Measurements from ENCODE around the gene STK11.
"Not testable (repeated sequence)": the region's sequence is repeated elsewhere in the genome, so short reads cannot be mapped to it uniquely, and the experiment has no call there.

STK11 gene

DNA sequence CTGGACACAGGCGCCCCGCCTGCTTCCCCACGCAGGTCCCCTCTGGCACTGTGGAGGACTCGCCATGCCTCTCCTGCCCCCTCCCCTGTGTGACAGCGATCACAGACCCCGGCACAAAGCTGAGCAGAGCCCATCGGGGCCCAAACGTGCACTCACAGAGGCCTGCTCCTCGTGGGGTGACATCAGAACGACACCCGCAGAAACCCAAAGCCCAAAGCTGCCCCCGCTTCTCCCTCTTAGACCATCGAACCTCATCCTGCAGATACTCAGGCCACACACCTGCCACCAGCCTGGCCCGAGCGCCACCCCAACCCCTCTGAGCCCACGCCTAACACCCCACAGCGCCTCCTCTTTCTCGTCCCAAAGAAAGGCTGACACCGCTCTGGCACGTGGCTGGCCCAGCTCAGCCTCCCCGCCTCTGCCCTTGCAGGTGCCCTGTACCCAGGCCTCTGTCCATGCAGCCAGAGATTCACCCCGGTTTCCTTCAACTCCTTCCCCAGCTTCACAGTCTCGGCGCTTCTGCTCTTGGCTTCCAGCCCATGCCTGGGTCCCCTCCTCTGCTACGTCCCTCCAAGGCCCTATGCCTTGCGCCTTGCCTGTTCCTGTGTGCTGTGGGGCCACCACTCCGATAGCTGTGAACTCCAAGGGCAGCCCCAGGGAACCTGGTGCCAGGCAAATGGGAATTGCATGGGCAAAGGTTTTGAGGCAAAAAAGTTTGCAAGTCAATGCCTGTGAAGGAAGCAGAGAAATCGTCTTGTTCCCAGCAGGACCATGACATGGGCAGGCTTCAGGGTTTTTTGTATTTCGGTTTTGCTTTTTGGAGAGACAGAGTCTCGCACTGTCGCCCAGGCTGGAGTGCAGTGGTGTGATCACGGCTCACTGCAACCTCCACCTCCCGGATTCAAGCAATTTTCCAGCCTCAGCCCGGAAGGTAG, 33.1 kb downstream of the STK11 start:
- no peak for DNase-seq

DNA sequence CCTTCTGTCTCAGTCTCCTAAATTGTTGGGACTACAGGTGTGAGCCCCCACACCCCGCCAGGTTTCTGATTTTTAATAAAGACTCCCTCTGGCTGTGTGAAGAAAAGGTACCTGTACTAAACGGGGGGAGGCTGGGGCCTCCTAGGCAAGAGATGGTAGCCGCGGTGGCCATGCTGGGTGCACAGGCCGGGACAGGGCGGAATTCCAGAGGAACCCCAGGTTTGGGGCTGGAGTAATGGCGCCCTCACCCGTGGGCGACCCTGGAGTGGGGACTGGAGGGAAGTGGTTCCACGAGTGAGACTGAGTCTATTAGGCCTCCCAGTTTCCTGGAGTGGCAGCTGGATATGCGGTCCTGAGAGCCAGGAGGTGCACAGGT, 33.8 kb downstream of the STK11 start:
- DNase-seq: no peak

DNA sequence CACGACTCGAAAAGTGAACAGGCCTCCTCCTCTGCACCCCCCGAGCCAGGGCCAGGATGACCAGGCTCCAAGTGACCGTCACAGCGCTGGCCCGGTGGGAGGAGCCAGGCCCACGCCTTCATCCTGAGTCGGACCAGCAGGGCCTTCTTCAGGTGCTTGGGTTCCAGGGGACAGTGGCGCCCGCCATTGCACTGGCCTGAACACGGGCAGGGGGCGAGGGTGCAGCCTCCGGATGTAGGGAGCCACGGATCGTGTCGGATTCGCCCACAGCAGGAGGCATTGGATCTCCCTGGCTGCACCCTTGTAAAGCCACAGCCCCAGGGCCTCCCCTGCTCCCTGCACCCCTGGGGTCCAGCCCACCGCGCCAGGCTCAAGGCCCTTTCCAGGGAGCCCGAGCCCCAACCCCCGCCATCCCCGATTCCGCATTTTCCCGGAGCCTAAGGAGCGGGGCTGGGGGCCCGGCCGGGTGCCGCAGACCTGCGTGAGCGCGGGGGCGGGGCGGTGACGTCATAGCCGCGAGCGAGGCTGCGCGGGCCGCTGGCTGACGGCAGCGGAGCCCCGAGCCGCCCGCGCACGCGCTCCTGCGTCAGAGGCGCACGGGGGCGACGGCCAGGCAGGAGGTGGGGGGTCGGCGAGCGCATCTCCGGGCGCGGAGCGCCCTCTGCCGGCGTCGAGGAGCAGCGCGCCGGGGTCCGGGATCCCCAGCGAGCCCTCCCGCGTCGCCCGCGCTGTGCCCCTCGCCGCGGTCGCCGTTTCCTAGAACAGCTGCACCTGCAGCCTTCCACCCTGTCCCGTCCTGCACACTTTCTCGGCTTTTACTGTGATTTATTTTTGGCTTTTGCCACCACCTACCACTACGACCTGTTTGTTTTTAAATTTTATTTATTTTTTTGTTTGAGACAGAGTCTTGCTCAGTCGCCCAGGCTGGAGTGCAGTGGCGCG, 34.5 kb downstream of the STK11 start:
- DNase-seq: peak; percentile 92

DNA sequence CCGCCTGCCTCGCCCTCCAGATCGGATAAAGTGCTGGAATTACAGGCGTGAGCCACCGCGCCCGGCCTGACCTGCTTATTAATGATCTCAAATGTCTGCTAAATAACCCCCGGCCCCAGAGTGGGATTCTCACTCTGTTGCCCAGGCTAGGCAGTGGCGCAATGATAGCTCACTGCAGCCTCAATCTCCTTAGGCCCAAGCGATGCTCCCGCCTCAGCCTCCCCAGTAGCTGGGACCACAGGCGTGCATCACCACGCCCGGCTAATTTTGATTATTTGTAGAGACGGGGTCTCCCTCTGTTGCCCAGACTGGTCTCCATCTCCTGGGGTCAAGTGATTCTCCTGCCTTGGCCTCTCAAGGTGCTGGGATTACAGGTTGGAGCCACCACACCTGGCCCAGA, 35.3 kb downstream of the STK11 start:
- DNase-seq: no peak

DNA sequence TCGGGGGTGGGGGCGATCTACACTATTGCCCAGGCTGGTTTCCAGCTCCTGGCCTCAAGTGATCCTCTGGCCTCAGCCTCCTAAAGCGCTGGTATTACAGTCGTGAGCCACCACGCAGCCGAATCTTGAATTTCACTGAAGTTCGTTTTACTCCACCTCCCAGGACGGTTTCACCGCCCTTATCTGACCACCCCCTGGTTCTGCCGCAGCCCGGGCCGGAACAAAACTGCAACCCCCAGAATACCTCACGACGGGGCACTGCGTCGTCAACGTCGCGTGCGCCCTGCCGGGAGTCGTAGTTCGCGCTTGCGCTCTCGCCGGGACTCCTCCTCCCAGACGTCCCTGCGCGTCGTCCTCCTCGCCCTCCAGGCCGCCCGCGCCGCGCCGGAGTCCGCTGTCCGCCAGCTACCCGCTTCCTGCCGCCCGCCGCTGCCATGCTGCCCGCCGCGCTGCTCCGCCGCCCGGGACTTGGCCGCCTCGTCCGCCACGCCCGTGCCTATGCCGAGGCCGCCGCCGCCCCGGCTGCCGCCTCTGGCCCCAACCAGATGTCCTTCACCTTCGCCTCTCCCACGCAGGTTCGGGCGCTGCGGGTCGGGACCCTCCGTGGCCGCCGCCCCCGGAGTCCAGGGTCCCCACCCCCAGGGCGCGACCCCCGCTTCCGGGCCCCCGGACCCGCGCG, 36.0 kb downstream of the STK11 start, which contains the start of gene ATP5F1D:
ATP5F1D (plus strand) TSS at position 335 of the 679 bp plus-strand sequence; CDS start at position 435, 100 bp downstream.
- DNase-seq: peak; percentile 95

DNA sequence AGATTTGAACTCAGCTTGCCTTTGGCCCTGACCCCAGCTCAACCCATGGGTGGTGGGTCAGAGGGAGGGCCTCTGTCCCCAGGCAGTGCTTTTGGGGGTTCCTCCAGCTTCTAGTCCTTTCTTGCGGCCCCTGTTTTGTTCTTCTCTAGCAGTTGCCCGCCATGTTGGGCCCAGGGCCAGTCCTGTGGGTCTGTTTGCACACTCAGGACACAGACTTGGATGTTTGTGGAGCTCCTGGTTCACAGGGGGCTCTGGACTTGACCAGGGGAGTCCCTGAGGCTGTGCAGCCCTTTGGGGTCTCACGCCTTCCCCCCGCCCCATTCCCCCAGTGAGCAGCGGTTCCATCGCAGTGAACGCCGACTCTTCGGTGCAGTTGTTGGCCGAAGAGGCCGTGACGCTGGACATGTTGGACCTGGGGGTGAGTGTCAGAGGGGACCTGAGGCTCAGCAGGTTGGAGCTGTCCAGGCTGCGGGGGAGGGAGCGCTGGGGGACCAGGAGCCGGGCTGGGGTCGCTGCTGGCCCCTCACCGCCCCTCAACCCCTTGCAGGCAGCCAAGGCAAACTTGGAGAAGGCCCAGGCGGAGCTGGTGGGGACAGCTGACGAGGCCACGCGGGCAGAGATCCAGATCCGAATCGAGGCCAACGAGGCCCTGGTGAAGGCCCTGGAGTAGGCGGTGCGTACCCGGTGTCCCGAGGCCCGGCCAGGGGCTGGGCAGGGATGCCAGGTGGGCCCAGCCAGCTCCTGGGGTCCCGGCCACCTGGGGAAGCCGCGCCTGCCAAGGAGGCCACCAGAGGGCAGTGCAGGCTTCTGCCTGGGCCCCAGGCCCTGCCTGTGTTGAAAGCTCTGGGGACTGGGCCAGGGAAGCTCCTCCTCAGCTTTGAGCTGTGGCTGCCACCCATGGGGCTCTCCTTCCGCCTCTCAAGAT, 38.5 kb downstream of the STK11 start:
- DNase-seq: peak; percentile 86

DNA sequence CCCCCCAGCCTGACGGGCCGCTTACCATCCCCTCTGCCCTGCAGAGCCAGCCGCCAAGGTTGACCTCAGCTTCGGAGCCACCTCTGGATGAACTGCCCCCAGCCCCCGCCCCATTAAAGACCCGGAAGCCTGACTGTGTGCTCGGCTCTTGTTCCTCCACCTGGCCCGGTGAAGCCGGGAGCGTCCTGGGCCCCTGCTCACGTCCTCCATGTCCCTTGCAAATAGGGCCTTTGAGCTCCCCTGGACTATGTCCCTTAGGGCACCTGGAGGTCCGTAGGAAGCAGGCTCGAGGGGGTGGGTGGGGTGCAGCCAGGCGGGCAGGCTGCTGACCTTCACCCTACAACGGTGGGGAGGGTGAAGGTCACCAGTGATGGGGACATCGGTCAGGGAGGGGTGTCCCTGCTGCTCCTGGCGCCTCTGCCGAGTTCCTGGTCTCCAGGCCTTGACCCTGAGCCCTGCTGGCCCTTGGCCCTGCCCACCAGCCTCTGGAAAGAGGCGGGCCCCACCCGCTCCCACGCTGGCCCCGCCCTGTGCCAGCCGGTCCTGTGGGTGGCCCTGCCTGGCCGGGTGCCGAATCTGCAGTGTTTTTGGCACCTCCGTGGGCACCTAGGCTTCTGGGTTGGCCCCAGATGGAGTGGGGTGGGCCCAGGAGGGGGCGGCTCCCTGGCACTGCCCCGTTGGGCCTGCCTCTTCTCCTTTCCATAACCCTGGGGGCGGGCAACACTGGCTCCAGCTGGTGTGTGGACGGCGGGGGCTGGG, 39.3 kb downstream of the STK11 start:
- no peak for DNase-seq

DNA sequence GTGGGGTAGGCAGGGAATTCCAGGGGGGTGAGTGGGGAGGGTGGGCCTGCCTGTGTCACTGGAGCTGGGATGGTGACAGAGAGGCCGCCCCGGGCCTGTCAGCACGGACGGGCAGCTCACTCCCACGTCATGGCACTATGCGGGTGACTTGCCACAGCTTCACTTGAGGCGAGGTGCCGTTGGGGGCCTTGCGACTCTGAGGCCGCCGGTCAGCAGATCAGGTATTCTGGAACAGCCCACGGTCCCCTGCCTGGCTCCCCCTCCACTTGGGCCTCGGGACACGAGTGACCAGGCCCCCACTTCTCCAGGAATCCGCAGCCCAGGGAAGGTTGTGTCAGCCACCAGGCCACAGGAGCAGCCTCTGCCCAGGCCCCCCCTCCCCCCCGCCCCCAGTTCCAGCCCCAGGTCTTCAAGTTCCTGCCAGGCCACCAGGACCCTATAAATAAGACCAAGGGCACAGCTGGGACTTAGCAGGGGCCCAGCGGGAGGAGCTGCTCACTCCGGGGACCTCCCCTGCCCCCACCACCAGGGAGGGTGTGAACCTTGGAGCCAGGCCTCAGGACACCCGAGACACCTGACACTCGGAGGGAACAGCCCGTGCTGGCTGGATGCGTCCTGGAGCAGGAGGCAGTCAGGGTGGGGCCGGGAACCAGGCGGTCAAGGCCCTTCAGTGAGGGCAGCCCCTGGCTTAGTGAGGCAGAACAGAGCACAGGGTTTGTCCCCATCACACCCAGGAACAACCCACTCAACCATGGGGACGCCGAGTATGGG, 40.1 kb downstream of the STK11 start:
- DNase-seq: no peak

DNA sequence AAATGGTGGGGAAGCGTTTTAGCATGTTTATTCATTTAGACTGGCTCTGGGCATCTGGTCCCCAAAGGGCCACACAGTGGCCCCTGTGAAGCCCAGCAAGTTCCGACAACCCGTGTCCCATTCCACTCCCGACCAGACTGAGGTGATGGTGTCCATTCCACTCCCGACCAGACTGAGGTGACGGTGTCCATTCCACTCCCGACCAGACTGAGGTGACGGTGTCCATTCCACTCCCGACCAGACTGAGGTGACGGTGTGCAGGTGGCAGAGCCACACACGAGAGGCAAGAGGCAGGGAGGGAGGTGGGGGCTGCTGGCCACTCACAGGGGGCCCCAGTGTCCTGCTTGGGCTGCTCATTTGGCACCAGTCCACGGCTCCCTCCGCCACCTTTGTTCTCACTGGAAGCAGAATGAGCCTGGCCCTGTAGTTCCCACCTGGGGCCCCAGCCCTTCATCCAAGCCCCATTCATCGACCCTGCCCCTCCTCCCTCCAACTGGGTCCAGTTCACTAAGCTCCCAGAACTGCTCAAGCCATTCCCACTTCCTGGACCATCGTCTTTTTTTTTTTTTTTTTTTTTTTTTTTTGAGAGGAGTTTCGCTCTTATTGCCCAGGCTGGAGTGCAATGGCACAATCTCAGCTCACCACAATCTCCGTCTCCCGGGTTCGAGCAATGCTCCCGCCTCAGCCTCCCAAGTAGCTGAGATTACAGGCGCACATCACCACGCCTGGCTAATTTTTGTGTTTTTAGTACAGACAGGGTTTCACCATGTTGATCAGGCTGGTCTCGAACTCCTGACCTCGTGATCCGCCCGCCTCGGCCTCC, 40.9 kb downstream of the STK11 start:
- DNase-seq: not testable (repeated sequence)

DNA sequence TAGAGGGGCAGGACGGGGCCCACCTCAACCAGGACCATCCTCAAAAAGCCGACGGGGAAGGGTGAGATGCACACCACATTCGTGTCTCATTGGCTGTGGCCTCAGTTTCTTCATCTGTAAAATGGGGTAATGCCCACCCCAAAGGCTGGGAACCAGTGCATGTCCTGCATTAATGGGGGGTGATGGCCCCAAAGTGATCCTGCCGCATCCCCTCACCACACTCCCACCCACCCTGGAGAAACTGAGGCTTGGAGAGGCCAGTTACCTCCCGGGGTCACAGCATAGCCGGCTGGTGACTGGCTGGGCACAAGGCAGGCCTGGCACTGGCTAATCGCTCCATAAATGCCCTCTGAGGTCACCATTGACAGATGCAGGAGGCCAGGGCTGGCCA, 42.2 kb downstream of the STK11 start:
- no peak for DNase-seq

DNA sequence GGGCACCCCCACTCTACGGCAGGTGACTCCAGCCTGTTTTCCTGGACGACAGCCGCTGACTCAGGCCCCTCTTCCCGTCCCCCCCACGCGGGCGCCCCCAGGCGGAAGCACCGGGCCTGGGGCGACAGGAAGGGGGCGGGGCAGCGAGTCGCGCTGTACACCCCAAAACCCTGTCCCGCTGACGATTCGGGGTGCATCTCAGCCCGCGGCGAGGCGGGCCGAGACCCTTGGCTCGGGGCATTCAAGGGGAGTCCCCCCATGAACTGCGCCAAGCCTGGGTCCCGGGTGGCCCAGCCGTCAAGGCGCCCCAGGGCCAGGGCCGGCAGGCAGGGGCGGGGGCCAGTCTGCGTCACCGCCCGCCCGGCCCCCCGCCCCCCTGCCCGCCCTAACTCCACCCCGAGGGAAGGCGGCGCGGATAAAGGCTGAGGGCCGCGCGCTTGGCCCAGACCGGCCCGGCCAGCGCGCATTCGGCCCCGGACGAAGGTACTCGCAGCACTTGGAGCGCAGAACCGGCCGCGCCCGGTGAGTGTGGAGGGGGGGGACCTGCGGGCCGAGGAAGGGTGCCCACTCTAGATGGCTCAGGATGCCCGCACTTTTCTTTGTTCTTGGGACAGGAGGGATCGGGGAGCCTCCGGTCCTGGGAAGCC, 42.7 kb downstream of the STK11 start, which contains the start of gene MIDN:
MIDN (plus strand) TSS at position 445 of the 647 bp plus-strand sequence. CDS start 1,714 bp downstream, outside the sequence.
- DNase-seq: peak; percentile 67

DNA sequence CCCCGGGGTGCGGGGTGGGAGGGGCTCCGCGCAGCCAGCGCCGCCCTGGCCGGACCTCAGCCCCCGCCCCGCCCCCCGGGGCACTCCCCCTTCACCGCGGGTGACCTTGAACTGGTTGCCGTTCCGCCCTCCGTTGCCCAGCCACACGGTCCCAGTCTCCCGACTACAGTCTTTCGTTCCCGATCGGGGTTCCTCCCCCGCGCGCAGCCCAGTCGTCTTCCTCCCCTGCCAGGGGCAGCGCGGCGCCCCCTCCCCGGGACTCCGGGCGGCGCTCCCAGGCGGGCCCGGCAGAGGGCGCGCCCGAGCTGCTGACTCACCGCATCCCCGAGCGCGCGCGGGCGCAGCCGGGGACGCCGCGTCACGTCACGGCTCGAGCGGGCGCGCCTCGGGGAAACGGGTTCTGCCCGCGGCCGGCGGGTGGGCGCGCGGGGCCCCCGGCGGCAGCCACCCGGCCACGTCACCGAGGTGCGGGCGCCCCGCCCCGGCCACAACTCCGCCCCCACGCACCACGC, 43.3 kb downstream of the STK11 start:
- DNase-seq: peak; percentile 90

DNA sequence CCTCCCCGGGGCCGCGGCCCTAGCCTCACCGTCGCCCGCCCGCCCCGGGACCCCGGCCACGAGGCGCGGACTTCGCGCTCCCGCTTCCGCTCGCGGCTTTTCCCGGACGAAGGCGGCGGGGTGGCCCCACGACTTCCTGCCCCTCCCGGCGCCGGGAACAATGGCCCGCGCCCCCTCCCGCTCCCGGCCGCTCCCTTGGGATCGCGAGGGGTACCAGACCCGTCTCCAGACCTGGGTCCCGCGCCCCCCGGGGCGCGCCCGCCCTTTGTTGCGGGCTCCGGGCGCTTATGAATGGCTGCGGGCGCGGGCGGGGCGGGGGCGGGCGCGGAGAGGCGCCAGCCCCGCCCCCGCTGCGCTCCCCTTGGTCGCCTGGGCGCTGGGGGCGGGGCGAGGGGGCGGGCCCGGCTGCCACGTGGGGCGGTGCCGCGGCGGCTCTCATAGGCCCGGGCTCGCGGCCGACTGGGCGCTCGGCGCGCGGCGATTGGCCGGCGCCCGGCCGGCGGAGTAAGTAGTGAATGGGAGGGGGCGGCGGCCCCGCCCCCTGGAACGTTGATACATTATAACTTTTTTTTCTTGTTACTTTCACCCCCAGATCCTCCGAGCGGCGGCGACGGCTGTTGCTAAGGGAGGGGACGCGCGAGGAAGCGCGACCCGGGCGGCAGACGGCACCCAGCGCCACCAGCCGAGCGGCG, 43.9 kb downstream of the STK11 start:
- DNase-seq: peak; percentile 98

DNA sequence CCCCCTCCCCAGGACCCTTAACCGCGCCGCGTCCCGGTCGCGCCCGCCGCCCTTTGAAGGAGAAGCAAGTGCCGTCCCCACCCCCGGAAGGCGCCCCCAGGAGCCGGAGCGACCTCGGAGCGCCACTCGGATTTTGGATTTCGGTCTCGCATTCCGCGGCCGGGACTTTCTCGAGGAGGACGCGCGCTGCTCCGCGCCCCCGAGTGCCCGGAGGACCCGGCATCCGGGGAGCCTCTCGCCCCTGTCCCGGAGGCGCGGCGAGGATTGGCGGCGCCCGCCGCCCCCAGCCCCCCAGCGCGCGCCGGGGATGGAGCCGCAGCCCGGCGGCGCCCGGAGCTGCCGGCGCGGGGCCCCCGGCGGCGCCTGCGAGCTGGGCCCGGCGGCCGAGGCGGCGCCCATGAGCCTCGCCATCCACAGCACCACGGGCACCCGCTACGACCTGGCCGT, 44.4 kb downstream of the STK11 start:
- no peak for DNase-seq

DNA sequence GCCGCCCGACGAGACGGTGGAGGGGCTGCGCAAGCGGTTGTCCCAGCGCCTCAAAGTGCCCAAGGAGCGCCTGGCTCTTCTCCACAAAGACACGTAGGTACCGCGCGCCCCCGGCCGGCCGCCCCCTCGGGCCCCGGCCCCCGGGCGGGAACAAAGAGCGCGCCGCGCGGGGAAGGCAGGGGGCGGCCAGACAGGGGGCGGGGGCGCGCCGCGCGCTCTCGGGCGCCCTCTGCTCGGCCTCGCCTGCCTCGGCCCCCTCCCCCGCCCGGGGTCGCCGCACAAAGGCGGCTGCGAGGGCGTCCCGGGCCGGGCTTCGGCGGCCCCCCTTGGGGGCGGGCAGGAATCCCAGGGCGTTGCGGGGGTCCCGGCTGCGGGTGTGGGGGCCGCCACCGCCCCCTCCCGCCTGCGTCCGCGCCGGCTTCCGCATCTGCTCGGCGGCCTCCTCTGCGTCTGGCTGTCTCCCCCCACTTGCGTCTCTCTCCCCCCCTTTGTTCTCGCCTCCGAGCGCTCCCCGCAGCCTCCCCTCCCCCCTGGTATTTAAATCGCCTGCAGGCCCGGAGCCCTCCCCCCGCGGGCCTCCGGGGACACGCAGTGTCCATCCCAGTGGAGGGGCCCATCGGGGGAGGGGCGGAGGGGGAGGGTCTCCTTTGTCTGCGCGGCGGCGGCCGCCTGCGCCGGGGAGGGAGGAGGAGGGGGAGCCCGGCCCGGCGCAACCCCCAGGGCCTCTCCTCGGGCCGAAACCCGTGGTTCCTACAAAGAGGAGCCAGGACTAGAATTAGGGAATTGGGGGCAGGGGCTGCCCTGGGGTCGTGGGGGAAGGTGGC, 45.1 kb downstream of the STK11 start:
- DNase-seq: peak; percentile 82
